GM18951 (cell line): ENCODE data around the gene ZNF556.
"Not testable (repeated sequence)": the region's sequence is repeated elsewhere in the genome, so short reads cannot be mapped to it uniquely, and the experiment has no call there.

Experiments
- POLR2A ChIP-seq: IDR thresholded peaks from 4 replicates; pipeline ENCODE4 v1.6.1; 2011; ENCODE audit warnings: mild to moderate bottlenecking; ENCODE audit not compliant: insufficient read length, insufficient read depth; ENCODE audit errors: extremely low read depth
- in situ Hi-C: fragments of 300-500 bp; cut with MboI; formaldehyde crosslinking; loops from one replicate; pipeline ENCODE4 v1.12.0; 2022; ENCODE audit warnings: low sequenced_read_pairs, mixed read lengths, inconsistent platforms; ENCODE audit not compliant: unreplicated experiment

Gene ZNF556

GRCh38 chr19:2869618-2870017 lies 2.5 kb downstream of the ZNF556 start:
- TF ChIP-seq POLR2A, result no peak
- in situ Hi-C loops, result no loop called here

DNA sequence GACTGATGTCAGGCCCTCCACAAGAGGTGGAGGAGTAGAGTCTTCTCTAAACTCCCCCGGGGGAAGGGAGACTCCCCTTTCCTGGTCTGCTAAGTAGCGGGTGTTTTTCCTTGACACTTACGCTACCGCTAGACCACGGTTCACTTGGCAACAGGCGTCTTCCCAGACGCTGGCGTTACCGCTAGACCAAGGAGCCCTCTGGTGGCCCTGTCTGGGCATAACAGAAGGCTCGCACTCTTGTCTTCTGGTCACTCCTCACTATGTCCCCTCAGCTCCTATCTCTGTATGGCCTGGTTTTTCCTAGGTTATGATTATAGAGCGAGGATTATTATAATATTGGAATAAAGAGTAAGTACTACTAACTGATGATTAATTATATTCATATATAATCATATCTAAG lies 5.0 kb downstream of the ZNF556 start:
- in situ Hi-C loops, result not testable (repeated sequence)

- in situ Hi-C loops, result no loop called here
Observed at GRCh38 chr19:2877398-2878331, 10.5 kb downstream of the ZNF556 start.

GRCh38 chr19:2883686-2884439 lies 16.7 kb downstream of the ZNF556 start:
- in situ Hi-C loops, result no loop called here

More at GRCh38 chr19:2877398-2878331, 10.5 kb downstream of the ZNF556 start:
- TF ChIP-seq POLR2A, result no peak

GRCh38 chr19:2885736-2886135 lies 18.6 kb downstream of the ZNF556 start:
- in situ Hi-C loops, result no loop called here
- no peak for TF ChIP-seq POLR2A

More at GRCh38 chr19:2883686-2884439, 16.7 kb downstream of the ZNF556 start:
- TF ChIP-seq POLR2A, result no peak

DNA sequence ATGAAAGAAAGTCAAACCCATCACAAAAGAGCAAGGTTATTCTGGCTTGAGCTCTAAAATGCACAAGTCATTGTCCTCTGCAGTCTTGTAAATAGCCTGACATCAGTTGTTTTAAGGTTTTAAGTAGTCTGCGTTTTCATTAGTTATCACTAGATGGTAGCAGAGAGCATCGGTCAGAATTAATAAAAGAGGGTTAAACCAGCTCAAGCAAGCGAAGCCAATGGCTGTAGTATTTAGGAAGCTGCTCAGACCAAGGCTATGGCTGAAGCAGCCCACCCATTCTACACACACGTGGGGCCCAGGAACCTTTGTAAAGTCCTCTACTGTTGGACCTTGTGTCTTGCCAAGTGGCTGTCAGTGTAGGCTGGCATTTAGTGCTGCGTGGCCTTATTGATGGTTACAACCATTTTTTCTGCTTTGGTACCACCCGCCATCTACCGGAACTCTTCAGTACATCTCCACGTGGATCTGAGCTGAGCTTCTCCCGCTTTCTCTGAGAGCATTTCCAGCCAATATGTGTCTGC lies 20.3 kb downstream of the ZNF556 start:
- TF ChIP-seq POLR2A, result no peak
- in situ Hi-C loops, result no loop called here

DNA sequence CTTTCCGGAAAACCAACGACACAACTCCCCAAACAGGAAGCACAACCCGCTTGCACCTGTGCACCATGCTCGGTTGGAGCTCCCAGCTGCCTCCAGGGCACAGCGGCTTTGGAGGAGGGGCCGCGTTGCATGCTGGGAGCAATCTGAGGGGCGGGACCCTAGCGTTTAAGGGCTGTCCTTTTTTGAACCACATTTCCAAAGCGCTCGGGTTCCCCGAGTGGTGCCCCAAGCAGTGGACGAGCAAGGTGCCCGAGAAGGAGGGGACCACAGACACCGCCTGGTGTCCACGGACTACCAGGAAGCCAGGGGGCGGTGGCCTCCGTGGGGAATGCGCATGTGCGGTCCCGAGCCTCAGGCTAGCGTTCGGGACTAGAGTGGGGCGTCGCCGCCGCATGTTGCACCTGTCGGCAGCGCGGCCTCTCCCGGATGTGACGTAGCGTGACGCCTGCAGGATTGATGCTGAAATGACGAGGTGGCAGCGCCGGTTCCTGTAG lies 21.6 kb downstream of the ZNF556 start:
- in situ Hi-C loops, result no loop called here
- no peak for TF ChIP-seq POLR2A

DNA sequence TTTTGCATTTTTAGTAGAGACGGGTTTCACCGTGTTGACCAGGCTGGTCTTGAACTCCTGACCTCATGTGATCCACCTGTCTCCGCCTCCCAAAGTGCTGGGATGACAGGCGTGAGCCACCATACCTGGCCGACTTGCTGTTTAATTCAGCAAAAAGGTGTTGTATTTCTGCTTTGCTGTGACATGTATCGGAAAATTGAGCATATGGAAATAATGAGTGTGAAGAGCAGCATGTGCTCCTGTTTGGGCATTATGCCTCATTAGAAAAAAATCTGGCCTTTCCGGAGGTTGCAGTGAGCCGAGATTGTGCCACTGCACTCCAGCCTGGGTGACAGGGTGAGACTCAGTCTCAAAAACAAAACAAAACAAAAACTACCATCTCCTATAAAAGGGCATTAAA lies 23.4 kb downstream of the ZNF556 start:
- in situ Hi-C loops, result not testable (repeated sequence)

- no peak for TF ChIP-seq POLR2A
- in situ Hi-C loops, result no loop called here
Observed at GRCh38 chr19:2896694-2897093, 29.6 kb downstream of the ZNF556 start.

DNA sequence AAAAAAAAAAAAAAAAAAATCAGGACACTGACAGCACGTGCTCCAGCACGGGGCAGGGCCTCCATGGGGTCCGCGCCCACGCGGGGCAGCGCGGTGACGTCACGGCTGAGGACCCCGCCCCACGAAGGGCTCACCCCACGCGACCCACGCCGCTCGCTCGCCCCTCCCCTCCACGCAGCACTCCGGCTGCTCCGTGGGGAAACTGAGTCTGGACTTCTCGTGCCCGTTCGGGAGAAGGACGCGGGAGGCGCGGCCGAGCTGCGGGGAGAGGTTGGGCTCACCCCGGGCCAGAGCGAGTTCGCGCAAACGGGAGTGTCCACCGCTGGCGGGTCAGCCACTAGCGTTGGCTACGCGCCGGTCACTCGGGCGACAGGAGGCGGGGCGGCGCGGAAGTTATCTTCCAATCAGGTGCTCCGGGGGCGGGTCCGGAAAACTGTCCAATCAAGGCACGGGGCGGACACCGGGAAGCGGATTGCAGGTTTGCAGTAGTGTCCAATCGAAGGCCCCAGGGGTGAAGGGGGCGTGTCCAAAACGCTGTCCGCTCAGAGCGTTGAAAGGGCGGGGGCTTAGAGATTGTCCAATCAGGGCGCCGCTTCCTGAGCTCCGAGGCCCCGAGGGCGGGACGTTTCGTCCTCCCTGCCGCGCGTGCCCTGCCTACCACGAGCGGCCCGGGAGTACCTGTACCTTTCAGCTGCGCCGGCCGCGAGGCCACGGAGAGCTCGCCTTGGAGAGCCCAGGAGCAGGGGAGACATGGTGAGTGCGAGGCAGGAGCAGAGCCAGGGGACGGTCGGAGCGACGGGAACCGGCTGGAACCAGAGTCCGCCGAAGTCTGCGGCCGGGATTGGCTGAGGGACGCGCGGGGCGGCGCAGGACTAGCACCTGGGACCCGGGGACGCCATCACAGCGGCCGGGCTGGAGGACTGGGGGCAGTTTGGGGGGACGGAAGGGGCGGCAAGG lies 33.4 kb downstream of the ZNF556 start, which contains the start of gene ZNF57:
ZNF57 (plus strand) TSS at position 633 of the 957 bp plus-strand sequence; CDS start at position 751, 118 bp downstream.
- peak; percentile 65 for TF ChIP-seq POLR2A
- in situ Hi-C loops, result no loop called here

- no peak for TF ChIP-seq POLR2A
- in situ Hi-C loops, result no loop called here
Observed at GRCh38 chr19:2902590-2903218, 35.6 kb downstream of the ZNF556 start.

GRCh38 chr19:2903326-2903725 lies 36.2 kb downstream of the ZNF556 start:
- in situ Hi-C loops, result not testable (repeated sequence)
